Endodermal cell (in vitro differentiated cells): Measurements from ENCODE around the gene TADA3. TPM values are rescaled to one million over a fixed set of nuclear protein-coding genes. Genes with fewer than 3 reads are reported as not detected.

Source experiments
- DNase-seq: peaks from one replicate; pipeline ENCODE4 v3.0.0-alpha.2; 2017
- H3K27ac ChIP-seq: 2 replicates; pipeline ENCODE4 v1.5.1; 2013; ENCODE audit warnings: mild to moderate bottlenecking, low read depth, low read length, moderate library complexity
- H3K27me3 ChIP-seq: 2 replicates; pipeline ENCODE4 v1.6.1; 2013; ENCODE audit warnings: mild to moderate bottlenecking, low read length, moderate library complexity; ENCODE audit not compliant: insufficient read depth, control insufficient read depth, poor library complexity, severe bottlenecking
- H3K36me3 ChIP-seq: 2 replicates; pipeline ENCODE4 v1.7.0; 2013; ENCODE audit warnings: mild to moderate bottlenecking, low read length, moderate library complexity; ENCODE audit not compliant: control insufficient read depth, insufficient read depth
- H3K4me1 ChIP-seq: one replicate; pipeline ENCODE4 v1.7.0; 2013; ENCODE audit warnings: low read length; ENCODE audit not compliant: control insufficient read depth, insufficient read depth
- H3K4me3 ChIP-seq: 2 replicates; pipeline ENCODE4 v1.5.1; 2013; ENCODE audit warnings: mild to moderate bottlenecking, low read length, moderate library complexity
- H3K9ac ChIP-seq: 2 replicates; pipeline ENCODE4 v1.6.1; 2013; ENCODE audit warnings: mild to moderate bottlenecking, low read length, moderate library complexity; ENCODE audit not compliant: poor library complexity, severe bottlenecking; ENCODE audit errors: extremely low read depth
- H3K9me3 ChIP-seq: 2 replicates; pipeline ENCODE4 v1.6.1; 2013; ENCODE audit warnings: mild to moderate bottlenecking, low read length, moderate library complexity; ENCODE audit not compliant: control insufficient read depth
- H3K27ac Mint-ChIP-seq: 2 replicates; pipeline ENCODE4 v1.8.0; 2020; ENCODE audit warnings: mixed read lengths
- H3K27me3 Mint-ChIP-seq: 2 replicates; pipeline ENCODE4 v1.8.0; 2021; ENCODE audit warnings: mild to moderate bottlenecking, mixed read lengths; ENCODE audit not compliant: insufficient read depth
- H3K36me3 Mint-ChIP-seq: 2 replicates; pipeline ENCODE4 v1.8.0; 2020; ENCODE audit warnings: low read depth, mixed read lengths
- H3K4me1 Mint-ChIP-seq: 2 replicates; pipeline ENCODE4 v1.8.0; 2020; ENCODE audit warnings: mixed read lengths
- H3K4me3 Mint-ChIP-seq: 2 replicates; pipeline ENCODE4 v1.8.0; 2020; ENCODE audit warnings: mild to moderate bottlenecking, moderate library complexity, mixed read lengths
- H3K9me3 Mint-ChIP-seq: 2 replicates; pipeline ENCODE4 v1.8.0; 2020; ENCODE audit warnings: mild to moderate bottlenecking, mixed read lengths
- CTCF ChIP-seq: fragments of 200-600 bp; sonication (generic); conservative IDR thresholded peaks from 2 replicates; pipeline ENCODE4 v1.5.0; 2021; ENCODE audit warnings: antibody characterized with exemption, mild to moderate bottlenecking
- WGBS, 2 experiments: methylation state at CpG; one replicate each; pipeline versions ENCODE4 v1.1.5 to v1.1.7; 2013; ENCODE audit warnings: missing lambda C conversion rate in 2 of 2, mixed read lengths in 1 of 2; ENCODE audit not compliant: insufficient coverage in 1 of 2, insufficient read length in 1 of 2; 5-methylcytosine and 5-hydroxymethylcytosine counted together
- long read RNA-seq, 4 experiments: library from polyadenylated mRNA in 2 of 4; library from RNA in 1 of 4; library from capped mRNA in 1 of 4; stranded (forward) in 3 of 4; unstranded in 1 of 4; transcript quantifications; one replicate each; pipeline ENCODE4 v2.0.0, GENCODE V29; 2020 to 2021; ENCODE audit warnings: inconsistent platforms in 1 of 4
- polyA plus RNA-seq, 2 experiments: library from polyadenylated mRNA; stranded (reverse); fragments of 50-300 nt; gene quantifications; one replicate each; pipeline ENCODE4 v1.2.3, GENCODE V29; 2013
- total RNA-seq, 2 donors: library from RNA; stranded (reverse); fragmentation: NEBNext Ultra II Directional in 1 of 2; extraction: Animal tissue kit (Norgen Biotek cat#: 25700) in 1 of 2; gene quantifications; 2 replicates in 1 of 2; 3 replicates in 1 of 2; pipeline ENCODE4 v1.2.1, GENCODE V29; 2021

The TADA3 gene
- 10 to 100 TPM; 52.4 to 62.0 TPM for total RNA-seq
- polyA plus RNA-seq (2013, experiment 1 of 2), result 84.8 TPM
- 74.3 TPM for polyA plus RNA-seq (2013, experiment 2 of 2)
- long read RNA-seq, experiment 1, transcript TADA3-201 (9 exons, 2,355 nt), result major isoform, 17 of 36 reads
- long read RNA-seq, experiment 1, partial matches to known transcripts, result 11 of 36 reads
- long read RNA-seq, experiment 1, other reads (novel, unspliced or antisense), result 5 of 36 reads
- long read RNA-seq, experiment 2, transcript TADA3-201 (9 exons, 2,355 nt), result major isoform, 101 of 116 reads
- long read RNA-seq, experiment 2, partial matches to known transcripts, result 4 of 116 reads
- long read RNA-seq, experiment 2, other reads (novel, unspliced or antisense), result 9 of 116 reads
- long read RNA-seq, experiment 3, transcript TADA3-201 (9 exons, 2,355 nt), result major isoform, 241 of 268 reads
- long read RNA-seq, experiment 3, partial matches to known transcripts, result 3 of 268 reads
- long read RNA-seq, experiment 3, other reads (novel, unspliced or antisense), result 19 of 268 reads
- long read RNA-seq, experiment 4, transcript TADA3-201 (9 exons, 2,355 nt), result major isoform, 8 of 11 reads
- long read RNA-seq, experiment 4, partial matches to known transcripts, result 0 of 11 reads
- long read RNA-seq, experiment 4, other reads (novel, unspliced or antisense), result 3 of 11 reads

- peak within 1 kb of the TSS; percentile 92 for H3K4me3 Mint-ChIP-seq
- Histone ChIP-seq H3K36me3 (peaks cover 47% of the 10 kb centered on the region), H3K27ac (peak within 1 kb of the TSS; percentile 99), H3K9ac (peak within 1 kb of the TSS; percentile 95), H3K4me1 (no peaks in the 10 kb centered on the region), H3K9me3 (no peaks in the 10 kb centered on the region), H3K27me3 (no peaks in the 10 kb centered on the region), H3K4me3 (peak within 1 kb of the TSS; percentile 90)
- no peaks in the 10 kb centered on the region for H3K27me3 Mint-ChIP-seq
- H3K4me1 Mint-ChIP-seq, result peaks cover 11% of the 10 kb centered on the region
- no peaks in the 10 kb centered on the region for H3K9me3 Mint-ChIP-seq
- peak; percentile 95 for DNase-seq
- TF ChIP-seq CTCF, result peak; percentile 26
- H3K36me3 Mint-ChIP-seq, result peaks cover 46% of the 10 kb centered on the region
- H3K27ac Mint-ChIP-seq, result peak within 1 kb of the TSS; percentile 100
- WGBS, 2 experiments, result 0% methylated on average over 20 to 65 of the region's 65 CpGs
These were observed at the start of gene TADA3, which contains the start of gene ARPC4 for GRCh38 chr3:9792405-9793160. TADA3 (minus strand) TSS chr3:9792473; CDS start chr3:9791466, 1,007 bp downstream. ARPC4 (plus strand) TSS chr3:9793082; CDS start chr3:9793122, 40 bp downstream.

GRCh38 chr3:9841015-9841414 is 48.7 kb upstream of the TADA3 start:
- no peak for DNase-seq
- H3K9ac ChIP-seq, result no peak overlapping the region
- H3K27ac ChIP-seq, result no peak overlapping the region
- no peak overlapping the region for H3K4me3 ChIP-seq
- 84 to 92% methylated on average over 2 to 8 of the region's 8 CpGs for WGBS, 2 experiments
- Mint-ChIP-seq H3K36me3 (peaks cover 39% of the 10 kb centered on the region), H3K9me3 (no peaks in the 10 kb centered on the region), H3K27me3 (no peaks in the 10 kb centered on the region), H3K4me1 (no peaks in the 10 kb centered on the region), H3K4me3 (no peak overlapping the region), H3K27ac (no peak overlapping the region)
- H3K4me1 ChIP-seq, result no peaks in the 10 kb centered on the region
- H3K27me3 ChIP-seq, result no peaks in the 10 kb centered on the region
- H3K36me3 ChIP-seq, result peaks cover 30% of the 10 kb centered on the region
- H3K9me3 ChIP-seq, result no peaks in the 10 kb centered on the region
- no peak for TF ChIP-seq CTCF

- no peaks in the 10 kb centered on the region for H3K9me3 Mint-ChIP-seq
- H3K4me1 Mint-ChIP-seq, result no peaks in the 10 kb centered on the region
- no peak for TF ChIP-seq CTCF
- DNase-seq, result no peak
- H3K36me3 Mint-ChIP-seq, result peaks cover 50% of the 10 kb centered on the region
- Histone ChIP-seq H3K9ac (no peak overlapping the region), H3K36me3 (peaks cover 38% of the 10 kb centered on the region), H3K27me3 (no peaks in the 10 kb centered on the region), H3K4me1 (no peaks in the 10 kb centered on the region), H3K9me3 (no peaks in the 10 kb centered on the region), H3K4me3 (no peak overlapping the region), H3K27ac (no peak overlapping the region)
- 89 to 92% methylated on average over 2 to 4 of the region's 4 CpGs for WGBS, 2 experiments
- no peak overlapping the region for H3K4me3 Mint-ChIP-seq
- no peak overlapping the region for H3K27ac Mint-ChIP-seq
- no peaks in the 10 kb centered on the region for H3K27me3 Mint-ChIP-seq
These were observed 46.6 kb upstream of the TADA3 start for GRCh38 chr3:9838856-9839255.
